ENCODE data around the gene CXCL3. TPM values are rescaled to one million over a fixed set of nuclear protein-coding genes. Genes with fewer than 3 reads are reported as not detected.

Gene CXCL3
- total RNA-seq, 4 donors from 2014 or later = 1.0 TPM; not detected in 3

- no peak for TF ChIP-seq CTCF (IDR thresholded peaks at IDR 0.05)
- TF ChIP-seq EP300 (IDR thresholded peaks at IDR 0.05) = no peak
- no peak for TF ChIP-seq POLR2A (IDR thresholded peaks at IDR 0.05)
Measured at GRCh38 chr4:73990988-73991741, 47.3 kb downstream of the CXCL3 start.

GRCh38 chr4:73989928-73990327, 48.6 kb downstream of the CXCL3 start:
- Histone ChIP-seq H3K27ac (no peak overlapping the region), H3K4me3 (no peak overlapping the region), H3K4me1 (no peaks in the 10 kb centered on the region), H3K9me3 (no peaks in the 10 kb centered on the region), H3K36me3 (no peaks in the 10 kb centered on the region), H3K27me3 (peaks cover 9% of the 10 kb centered on the region)
- no peak for DNase-seq (ENCODE audit: low spot score in 2 of 2)
- TF ChIP-seq POLR2AphosphoS5 (IDR thresholded peaks at IDR 0.05) = no peak
- TF ChIP-seq POLR2A (IDR thresholded peaks at IDR 0.05) = no peak
- no peak for TF ChIP-seq EP300 (IDR thresholded peaks at IDR 0.05)
- 73% methylated on average over 5 of the region's 5 CpGs for WGBS

More at GRCh38 chr4:73990988-73991741, 47.3 kb downstream of the CXCL3 start:
- 87% methylated on average over 9 of the region's 9 CpGs for WGBS
- no peak for DNase-seq (ENCODE audit: low spot score in 2 of 2)
- Histone ChIP-seq H3K36me3 (no peaks in the 10 kb centered on the region), H3K27me3 (peaks cover 11% of the 10 kb centered on the region), H3K4me3 (no peak overlapping the region), H3K4me1 (no peaks in the 10 kb centered on the region), H3K27ac (no peak overlapping the region), H3K9me3 (no peaks in the 10 kb centered on the region)

- H3K36me3 ChIP-seq = no peaks in the 10 kb centered on the region
- no peaks in the 10 kb centered on the region for H3K9me3 ChIP-seq
- TF ChIP-seq EP300 (IDR thresholded peaks at IDR 0.05) (no peak), POLR2A (IDR thresholded peaks at IDR 0.05) (no peak), POLR2AphosphoS5 (IDR thresholded peaks at IDR 0.05) (no peak), CTCF (IDR thresholded peaks at IDR 0.05) (no peak)
- DNase-seq (ENCODE audit: low spot score in 2 of 2) = no peak
- 73% methylated on average over 3 of the region's 3 CpGs for WGBS
- no peak overlapping the region for H3K4me3 ChIP-seq
- peaks cover 1% of the 10 kb centered on the region for H3K27me3 ChIP-seq
- H3K27ac ChIP-seq = no peak overlapping the region
- H3K4me1 ChIP-seq = no peaks in the 10 kb centered on the region
Measured at GRCh38 chr4:73989031-73989430, 49.5 kb downstream of the CXCL3 start.

- 62% methylated on average over 2 of the region's 2 CpGs for WGBS
- Histone ChIP-seq H3K36me3 (no peaks in the 10 kb centered on the region), H3K4me1 (no peaks in the 10 kb centered on the region), H3K27ac (no peak within 1 kb of the TSS), H3K27me3 (no peaks in the 10 kb centered on the region), H3K4me3 (no peak within 1 kb of the TSS), H3K9me3 (no peaks in the 10 kb centered on the region)
- no peak for TF ChIP-seq POLR2A (IDR thresholded peaks at IDR 0.05)
- TF ChIP-seq EP300 (IDR thresholded peaks at IDR 0.05) = no peak
- TF ChIP-seq CTCF (IDR thresholded peaks at IDR 0.05) = no peak
- no peak for TF ChIP-seq POLR2AphosphoS5 (IDR thresholded peaks at IDR 0.05)
- DNase-seq (ENCODE audit: low spot score in 2 of 2) = no peak
Measured at GRCh38 chr4:73988061-73988460, 50.4 kb downstream of the CXCL3 start, which contains the start of gene PPBP. PPBP (minus strand) TSS chr4:73988190; CDS start chr4:73988103, 87 bp downstream.

Other genes starting within 250 kb of the CXCL3 start
- gene CXCL6, start 202.0 kb downstream of the CXCL3 start, total RNA-seq = not detected
- not detected for gene PF4V1, start 185.4 kb downstream of the CXCL3 start, total RNA-seq
- 1 to 10 TPM in 1 of 4 donors, under 1 TPM in 1, not detected in 2; 0.59 to 1.7 TPM for gene CXCL1, start 169.3 kb downstream of the CXCL3 start, total RNA-seq
- gene PF4, start 56.7 kb downstream of the CXCL3 start, total RNA-seq = not detected
- not detected for gene PPBP, start 50.5 kb downstream of the CXCL3 start, total RNA-seq
- not detected for gene CXCL5, start 40.0 kb downstream of the CXCL3 start, total RNA-seq
- 10 to 100 TPM in 1 of 4 donors, 1 to 10 TPM in 3; 3.8 to 15.6 (median 6.9) TPM for gene CXCL2, start 60.5 kb upstream of the CXCL3 start, total RNA-seq
- gene MTHFD2L, start 119.4 kb upstream of the CXCL3 start, total RNA-seq = 10 to 100 TPM; 13.1 to 22.9 (median 15.3) TPM